CD4-positive, alpha-beta T cell treated with Interleukin-2 at 100 ng/mL for 4 hours (primary cell): ENCODE measurements around the gene CD2AP.
"Not testable (repeated sequence)": the region's sequence is repeated elsewhere in the genome, so short reads cannot be mapped to it uniquely, and the experiment has no call there.

Experiments used
- DNase-seq: peaks from one replicate; pipeline ENCODE4 v3.0.0-alpha.2; 2020; ENCODE audit warnings: low spot score

Gene CD2AP

DNA sequence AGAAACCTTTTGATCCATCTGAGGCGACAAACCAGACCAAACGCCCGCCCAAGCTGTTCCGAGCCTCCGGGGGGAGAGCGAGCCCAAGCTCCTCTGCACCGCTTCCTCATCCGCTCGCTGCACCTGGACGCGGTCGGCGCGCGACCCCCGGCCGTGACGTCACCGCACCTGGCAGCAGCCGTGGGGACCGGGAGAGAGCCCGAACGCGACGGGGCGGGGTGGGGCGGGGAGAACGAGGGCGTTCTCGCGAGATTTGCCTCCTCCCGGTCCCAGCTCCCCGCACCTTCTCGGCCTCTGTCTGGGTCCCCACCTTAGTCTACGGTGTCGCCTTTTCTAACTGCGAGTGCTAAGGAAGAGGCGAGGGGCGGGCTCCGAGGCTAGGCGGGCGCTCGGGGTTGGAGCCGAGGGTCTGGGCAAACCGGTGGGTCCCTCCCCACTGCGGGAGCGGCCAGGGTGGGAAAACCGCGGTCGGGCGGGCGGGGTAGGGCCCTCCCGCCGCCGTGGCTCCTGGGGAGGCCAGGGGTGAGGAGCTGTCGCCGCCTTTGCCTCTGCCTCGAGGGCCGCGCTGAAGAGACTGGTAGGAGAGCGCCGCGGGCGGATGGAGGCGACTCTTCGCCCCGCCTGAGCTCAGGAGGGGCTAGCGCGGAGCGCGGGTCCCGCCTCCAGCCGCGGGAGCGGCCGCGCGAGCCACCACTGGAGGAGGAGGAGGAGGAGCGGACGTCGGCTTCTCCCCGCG lies at the start of gene CD2AP:
Gene CD2AP (plus strand): TSS at position 293 of the 736 bp plus-strand sequence. CDS start 456 bp downstream, outside the sequence.
- peak; percentile 90 for DNase-seq

DNA sequence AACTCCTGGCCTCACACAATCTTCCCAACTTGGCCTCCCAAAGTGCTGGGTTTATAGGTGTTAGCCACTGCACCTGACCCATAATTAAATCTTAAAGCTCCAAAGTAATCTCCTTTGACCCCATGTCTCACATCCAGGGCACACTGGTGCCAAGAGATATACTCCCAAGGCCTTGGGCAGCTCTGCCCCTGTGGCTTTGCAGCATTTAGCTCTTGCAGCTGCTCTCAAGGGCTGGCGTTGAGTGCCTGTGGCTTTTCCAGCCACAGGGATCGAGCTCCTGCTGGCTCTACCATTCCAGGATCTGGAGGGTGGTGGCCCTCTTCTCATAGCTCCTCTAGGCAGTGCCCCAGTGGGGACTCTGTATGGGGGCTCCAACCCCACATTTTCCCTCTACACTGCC lies 49.3 kb upstream of the CD2AP start:
- DNase-seq: no peak

DNA sequence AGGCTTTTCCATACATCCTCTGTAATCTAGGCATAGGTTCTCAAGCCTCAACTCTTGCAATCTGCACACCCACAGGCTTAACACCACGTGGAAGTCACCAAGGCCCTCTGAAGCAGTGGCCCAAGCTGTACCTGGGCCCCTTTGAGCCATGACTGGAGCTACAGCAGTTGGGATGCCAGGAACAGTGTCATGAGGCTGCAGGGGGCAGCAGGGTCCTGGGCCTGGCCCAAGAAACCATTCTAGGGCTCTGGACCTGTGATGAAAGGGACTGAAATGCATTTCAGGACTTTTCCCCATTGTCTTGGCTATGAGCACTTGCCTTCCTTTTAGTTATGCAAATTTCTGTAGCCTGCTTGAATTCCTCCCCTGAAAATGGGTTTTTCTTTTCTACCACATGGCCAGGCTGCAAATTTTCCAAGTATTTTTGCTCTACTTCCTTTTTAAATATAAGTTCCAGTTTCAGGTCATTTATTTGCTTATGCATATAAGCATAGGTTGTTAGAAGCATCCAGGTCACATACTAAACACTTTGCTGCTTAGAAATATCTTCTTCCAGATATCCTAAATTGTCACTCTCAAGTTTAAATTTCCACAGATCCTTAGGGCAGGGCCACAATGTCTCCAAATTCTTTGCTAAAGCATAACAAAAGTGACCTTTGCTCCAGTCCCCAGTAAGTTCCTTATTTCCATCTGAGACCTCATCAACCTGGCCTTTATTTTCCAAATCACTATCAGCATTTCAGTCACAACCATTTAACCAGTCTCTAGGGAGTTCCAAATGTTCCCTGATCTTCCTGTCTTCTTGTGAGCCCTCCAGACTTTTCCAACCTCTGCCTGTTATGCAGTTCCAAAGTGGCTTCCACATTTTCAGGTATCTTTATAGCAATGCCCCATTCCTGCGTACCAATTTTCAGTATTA lies 48.6 kb upstream of the CD2AP start:
- no peak for DNase-seq

- DNase-seq: no peak
Measured at GRCh38 chr6:47434372-47435253, 43.0 kb upstream of the CD2AP start.

GRCh38 chr6:47435254-47435612 lies 42.4 kb upstream of the CD2AP start:
- no peak for DNase-seq

GRCh38 chr6:47437592-47437991 lies 40.0 kb upstream of the CD2AP start:
- no peak for DNase-seq

- DNase-seq: no peak
Measured at GRCh38 chr6:47438481-47439347, 38.9 kb upstream of the CD2AP start.

GRCh38 chr6:47439348-47439668 lies 38.3 kb upstream of the CD2AP start:
- no peak for DNase-seq

DNA sequence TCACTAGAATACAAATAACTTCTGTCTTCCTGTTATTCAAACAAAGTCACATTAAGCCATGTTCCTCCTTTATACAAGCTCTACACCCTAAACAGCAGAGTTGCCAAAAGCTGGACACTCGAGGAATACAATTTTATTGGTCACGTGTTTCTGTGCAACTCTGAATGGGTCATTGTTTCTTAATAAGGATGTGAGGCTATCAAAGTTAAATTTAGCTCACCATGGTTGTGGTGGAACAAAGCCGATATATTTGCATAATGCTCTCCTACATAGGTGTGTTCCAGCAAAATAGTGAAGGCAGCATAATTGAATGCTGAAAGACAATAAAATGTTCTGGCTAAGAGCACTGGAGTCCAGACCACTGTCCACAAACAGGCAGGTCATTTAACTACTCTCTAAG lies 36.9 kb upstream of the CD2AP start:
- no peak for DNase-seq

GRCh38 chr6:47444964-47445363 lies 32.6 kb upstream of the CD2AP start:
- DNase-seq: not testable (repeated sequence)

DNA sequence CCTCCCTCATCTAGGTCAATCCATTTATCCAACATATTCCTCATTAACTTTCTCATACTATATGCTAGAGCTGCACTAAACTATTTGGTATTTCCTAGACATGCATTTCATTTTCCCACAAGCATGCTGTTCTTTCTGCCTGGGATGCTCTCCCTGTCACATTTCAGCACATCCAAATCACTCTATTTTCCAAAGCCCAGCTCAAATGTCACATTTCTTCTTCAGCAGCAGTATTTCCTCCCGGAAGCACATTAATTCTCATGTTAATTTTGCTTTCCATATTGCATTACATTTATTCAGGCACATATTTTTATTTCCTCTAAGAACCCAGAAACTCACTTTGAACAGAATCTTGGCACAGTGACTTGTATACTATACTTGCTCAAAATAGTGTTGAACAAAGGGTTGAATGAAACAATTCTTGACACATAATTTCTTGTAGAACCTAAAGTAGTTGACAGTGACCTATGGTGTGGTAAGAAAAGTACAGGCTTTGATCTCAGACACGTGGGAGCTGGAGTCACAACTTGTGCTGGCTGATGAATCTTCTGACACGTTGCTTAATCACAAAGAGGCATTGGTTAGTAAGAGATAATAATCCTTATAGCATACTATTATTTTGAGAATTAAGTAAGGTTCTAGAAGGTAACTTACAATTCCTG lies 30.8 kb upstream of the CD2AP start:
- no peak for DNase-seq

DNA sequence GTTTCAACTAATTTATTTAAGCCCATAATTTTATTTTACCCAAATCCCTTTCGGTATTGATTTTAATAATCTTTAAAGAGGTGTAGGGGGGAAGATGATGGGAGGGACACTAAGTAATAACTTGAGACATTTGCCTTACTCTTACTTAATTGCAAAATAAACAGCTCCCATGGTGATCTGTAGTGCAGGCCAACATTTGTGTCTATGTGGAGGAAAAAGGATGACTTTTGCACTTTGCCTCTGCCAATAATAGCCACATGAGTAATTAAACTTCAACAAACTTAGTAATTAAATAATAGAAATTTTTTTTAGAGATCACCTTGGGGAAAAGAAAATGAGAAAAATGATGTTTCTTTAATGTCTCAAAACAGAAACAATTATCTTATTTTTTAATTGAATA lies 29.9 kb upstream of the CD2AP start:
- no peak for DNase-seq

GRCh38 chr6:47451162-47451561 lies 26.4 kb upstream of the CD2AP start:
- DNase-seq: no peak

- no peak for DNase-seq
Measured at GRCh38 chr6:47452899-47453298, 24.7 kb upstream of the CD2AP start.

GRCh38 chr6:47453372-47453936 lies 24.1 kb upstream of the CD2AP start:
- no peak for DNase-seq

DNA sequence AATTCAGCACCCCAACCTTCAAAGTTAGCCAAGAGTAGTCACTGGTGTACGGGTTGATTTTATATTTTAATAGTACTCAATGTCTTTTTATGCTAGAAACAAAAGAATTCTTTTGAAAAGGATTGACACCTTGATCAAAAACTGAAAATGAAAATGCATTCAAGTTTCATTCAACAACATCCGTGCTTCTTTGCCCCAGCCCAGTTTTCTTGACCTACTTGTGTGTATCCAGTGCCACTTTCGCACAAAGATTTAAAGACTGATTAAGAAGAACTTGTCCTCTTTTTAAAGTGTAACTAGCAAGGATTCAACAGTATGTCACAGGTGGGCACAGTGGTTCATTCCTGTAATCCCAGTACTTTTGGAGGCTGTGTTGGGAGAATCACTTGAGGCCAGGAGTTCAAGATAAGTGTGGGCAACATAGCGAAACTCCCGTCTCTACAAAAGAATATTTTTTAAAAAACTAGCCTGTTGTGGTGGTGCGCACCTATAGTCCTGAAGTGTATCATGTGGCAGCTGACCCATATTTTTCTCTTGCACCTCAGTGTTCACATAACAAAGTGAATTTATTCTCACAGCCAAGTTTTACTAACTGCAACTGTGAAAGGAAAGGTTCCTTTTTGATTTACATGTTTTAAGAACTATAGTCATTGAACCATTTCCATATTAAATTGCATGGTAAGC lies 22.7 kb upstream of the CD2AP start:
- DNase-seq: no peak

GRCh38 chr6:47455533-47456209 lies 21.9 kb upstream of the CD2AP start:
- DNase-seq: no peak

- no peak for DNase-seq
Measured at GRCh38 chr6:47456536-47456975, 21.0 kb upstream of the CD2AP start.

DNA sequence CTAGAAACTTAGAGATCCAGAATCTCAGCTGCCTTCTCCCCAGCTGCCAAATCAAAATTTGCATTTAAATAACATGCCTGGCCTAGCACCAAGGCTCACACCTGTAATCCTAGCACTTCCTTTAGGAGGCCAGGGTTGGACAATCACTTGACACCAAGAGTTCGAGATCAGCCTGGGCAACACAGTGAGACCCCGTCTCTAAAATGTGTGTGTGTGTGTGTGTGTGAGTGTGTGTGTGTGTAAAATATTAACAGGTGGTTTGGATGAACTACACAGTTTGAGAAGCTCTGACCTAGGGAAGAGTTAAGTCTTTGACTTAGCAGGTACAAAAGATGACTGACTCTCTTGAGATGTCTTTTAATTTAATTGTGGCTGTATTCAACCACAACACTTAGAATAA lies 20.2 kb upstream of the CD2AP start:
- no peak for DNase-seq
